ENCODE measurements around the gene ADGRG6. TPM values are rescaled to one million over a fixed set of nuclear protein-coding genes. Genes with fewer than 3 reads are reported as not detected.

Gene ADGRG6
- total RNA-seq, 1 experiment from 2014 or later, result 33.4 TPM

- DNase-seq (ENCODE audit: low read depth), result no peak
- in situ Hi-C loops (cut with HindIII; ENCODE audit: low pct_unique_long_range_greater_than_20kb, low sequenced_read_pairs), result no loop called here
Measured at GRCh38 chr6:142285235-142286087, 16.3 kb upstream of the ADGRG6 start.

GRCh38 chr6:142286088-142286409 is 15.8 kb upstream of the ADGRG6 start:
- in situ Hi-C loops (cut with HindIII; ENCODE audit: low pct_unique_long_range_greater_than_20kb, low sequenced_read_pairs), result no loop called here
- DNase-seq (ENCODE audit: low read depth), result no peak

- no peak for DNase-seq (ENCODE audit: low read depth)
- in situ Hi-C loops (cut with HindIII; ENCODE audit: low pct_unique_long_range_greater_than_20kb, low sequenced_read_pairs), result no loop called here
Measured at GRCh38 chr6:142289687-142290086, 12.1 kb upstream of the ADGRG6 start.

- DNase-seq (ENCODE audit: low read depth), result no peak
- in situ Hi-C loops (cut with HindIII; ENCODE audit: low pct_unique_long_range_greater_than_20kb, low sequenced_read_pairs), result no loop called here
Measured at GRCh38 chr6:142290851-142291250, 11.0 kb upstream of the ADGRG6 start.

GRCh38 chr6:142291512-142291911 is 10.3 kb upstream of the ADGRG6 start:
- DNase-seq (ENCODE audit: low read depth), result no peak
- in situ Hi-C loops (cut with HindIII; ENCODE audit: low pct_unique_long_range_greater_than_20kb, low sequenced_read_pairs), result no loop called here

GRCh38 chr6:142292166-142292924 is 9.5 kb upstream of the ADGRG6 start:
- DNase-seq (ENCODE audit: low read depth), result no peak

GRCh38 chr6:142293121-142293520 is 8.7 kb upstream of the ADGRG6 start:
- DNase-seq (ENCODE audit: low read depth), result no peak
- in situ Hi-C loops (cut with HindIII; ENCODE audit: low pct_unique_long_range_greater_than_20kb, low sequenced_read_pairs), result no loop called here

More at GRCh38 chr6:142292166-142292924, 9.5 kb upstream of the ADGRG6 start:
- in situ Hi-C loops (cut with HindIII; ENCODE audit: low pct_unique_long_range_greater_than_20kb, low sequenced_read_pairs), result no loop called here

GRCh38 chr6:142294679-142295078 is 7.1 kb upstream of the ADGRG6 start:
- DNase-seq (ENCODE audit: low read depth), result no peak
- in situ Hi-C loops (cut with HindIII; ENCODE audit: low pct_unique_long_range_greater_than_20kb, low sequenced_read_pairs), result no loop called here

GRCh38 chr6:142296975-142297604 is 4.7 kb upstream of the ADGRG6 start:
- DNase-seq (ENCODE audit: low read depth), result no peak
- in situ Hi-C loops (cut with HindIII; ENCODE audit: low pct_unique_long_range_greater_than_20kb, low sequenced_read_pairs), result no loop called here

GRCh38 chr6:142297605-142297995 is 4.2 kb upstream of the ADGRG6 start:
- in situ Hi-C loops (cut with HindIII; ENCODE audit: low pct_unique_long_range_greater_than_20kb, low sequenced_read_pairs), result no loop called here
- DNase-seq (ENCODE audit: low read depth), result no peak

GRCh38 chr6:142297996-142298753 is 3.6 kb upstream of the ADGRG6 start:
- in situ Hi-C loops (cut with HindIII; ENCODE audit: low pct_unique_long_range_greater_than_20kb, low sequenced_read_pairs), result no loop called here
- peak; percentile 39 for DNase-seq (ENCODE audit: low read depth)

- DNase-seq (ENCODE audit: low read depth), result peak; percentile 18
- in situ Hi-C loops (cut with HindIII; ENCODE audit: low pct_unique_long_range_greater_than_20kb, low sequenced_read_pairs), result no loop called here
Measured at GRCh38 chr6:142300302-142300701, 1.5 kb upstream of the ADGRG6 start.

GRCh38 chr6:142300758-142301650 is 803 bp upstream of the ADGRG6 start:
- in situ Hi-C loops (cut with HindIII; ENCODE audit: low pct_unique_long_range_greater_than_20kb, low sequenced_read_pairs), result no loop called here
- peak; percentile 73 for DNase-seq (ENCODE audit: low read depth)

GRCh38 chr6:142302421-142303175 is 791 bp downstream of the ADGRG6 start:
- no peak for DNase-seq (ENCODE audit: low read depth)
- in situ Hi-C loops (cut with HindIII; ENCODE audit: low pct_unique_long_range_greater_than_20kb, low sequenced_read_pairs), result no loop called here

GRCh38 chr6:142303176-142303533 is 1.3 kb downstream of the ADGRG6 start:
- DNase-seq (ENCODE audit: low read depth), result peak; percentile 45
- in situ Hi-C loops (cut with HindIII; ENCODE audit: low pct_unique_long_range_greater_than_20kb, low sequenced_read_pairs), result no loop called here

GRCh38 chr6:142304241-142304640 is 2.4 kb downstream of the ADGRG6 start:
- in situ Hi-C loops (cut with HindIII; ENCODE audit: low pct_unique_long_range_greater_than_20kb, low sequenced_read_pairs), result no loop called here

GRCh38 chr6:142306736-142307135 is 4.9 kb downstream of the ADGRG6 start:
- in situ Hi-C loops (cut with HindIII; ENCODE audit: low pct_unique_long_range_greater_than_20kb, low sequenced_read_pairs), result no loop called here
- no peak for DNase-seq (ENCODE audit: low read depth)

More at GRCh38 chr6:142304241-142304640, 2.4 kb downstream of the ADGRG6 start:
- DNase-seq (ENCODE audit: low read depth), result no peak
